ENCODE results near the gene AIRE. TPM values are rescaled to one million over a fixed set of nuclear protein-coding genes. Genes with fewer than 3 reads are reported as not detected.

The AIRE gene
- total RNA-seq, 1 experiment from 2014 or later = 0.17 TPM

DNA sequence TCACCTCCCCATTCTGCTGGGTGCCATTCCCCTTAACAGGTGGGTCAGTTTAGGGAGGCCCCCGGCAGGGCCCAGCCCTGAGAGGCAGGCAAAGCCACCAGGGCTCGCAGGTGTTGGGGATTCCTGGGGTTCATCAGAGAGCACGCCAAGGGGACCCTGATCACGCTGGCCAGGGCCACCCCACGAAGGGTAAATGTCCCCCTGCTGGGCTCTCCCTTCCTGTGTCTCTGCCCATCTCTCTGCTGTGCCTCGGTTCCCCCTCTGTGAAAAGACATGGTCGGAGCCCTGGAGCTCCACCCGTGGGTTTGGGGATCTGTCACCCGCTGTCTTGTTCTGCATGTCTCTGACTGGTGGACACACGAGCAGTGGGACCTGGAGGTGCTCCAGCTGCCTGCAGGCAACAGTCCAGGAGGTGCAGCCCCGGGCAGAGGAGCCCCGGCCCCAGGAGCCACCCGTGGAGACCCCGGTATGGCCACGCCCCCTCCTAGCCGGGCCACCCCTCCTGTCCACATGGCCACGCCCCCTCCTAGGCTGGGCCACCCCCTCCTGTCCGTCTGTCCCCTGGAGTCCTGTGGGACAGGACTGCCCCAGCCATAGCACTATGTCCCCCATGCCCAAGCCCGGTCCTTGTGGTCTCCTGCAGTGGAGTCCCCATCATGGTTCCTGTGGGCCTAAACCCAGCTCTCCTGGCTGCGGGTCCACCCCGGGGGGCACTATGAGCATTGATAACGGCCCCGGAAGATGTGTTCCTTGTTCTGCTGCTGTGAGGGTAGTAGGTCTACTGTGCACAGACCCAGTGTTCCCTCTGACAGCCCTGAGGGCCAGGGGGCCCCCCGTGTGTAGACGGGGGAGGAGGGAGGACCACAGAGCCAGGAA, 6.5 kb downstream of the AIRE start:
- WGBS (ENCODE audit: extremely low coverage, insufficient read length, low lambda C conversion rate) = no CpG with 5 or more reads among the region's 25 CpGs
- Histone ChIP-seq H2BK12ac (ENCODE audit: insufficient read length, low read depth, low read length) (no peak overlapping the region), H3K23me2 (ENCODE audit: insufficient read length, low read depth, low read length, poor library complexity, severe bottlenecking) (no peaks in the 10 kb centered on the region), H4K91ac (ENCODE audit: insufficient read length, low read depth, low read length) (no peak overlapping the region), H2BK15ac (ENCODE audit: low read depth, low read length) (no peak overlapping the region), H3K23ac (ENCODE audit: insufficient read length, low read depth, low read length) (no peak overlapping the region), H3K56ac (ENCODE audit: insufficient read length, low read depth, low read length) (no peak overlapping the region), H3K9ac (ENCODE audit: extremely low read depth, insufficient read length, low read length) (no peak overlapping the region), H4K8ac (replicated peaks; ENCODE audit: insufficient read length, low read depth, low read length) (no peak overlapping the region), H2AFZ (ENCODE audit: low read length) (no peak overlapping the region), H3K4ac (ENCODE audit: low read depth, low read length) (no peak overlapping the region), H3K14ac (ENCODE audit: insufficient read depth, low read length) (no peak overlapping the region), H4K20me1 (ENCODE audit: control insufficient read depth, insufficient read depth, insufficient read length) (no peaks in the 10 kb centered on the region), H3T11ph (ENCODE audit: low read length) (no peak overlapping the region), H3K27me3 (ENCODE audit: insufficient read depth, low read length) (no peaks in the 10 kb centered on the region), H3K79me1 (ENCODE audit: insufficient read depth, low read depth, low read length, poor library complexity, severe bottlenecking) (no peaks in the 10 kb centered on the region), H2BK120ac (ENCODE audit: low read depth, low read length, poor library complexity, severe bottlenecking) (no peak overlapping the region), H3K4me1 (ENCODE audit: insufficient read depth, low read length) (no peaks in the 10 kb centered on the region), H2BK5ac (ENCODE audit: insufficient read length, low read length) (no peak overlapping the region), H3K27ac (ENCODE audit: insufficient read length, low read depth, low read length) (no peak overlapping the region), H3K9me3 (ENCODE audit: control insufficient read depth, low read depth, low read length) (no peaks in the 10 kb centered on the region), H2AK5ac (ENCODE audit: insufficient read length, low read length) (no peak overlapping the region), H3K18ac (ENCODE audit: insufficient read length, low read depth, low read length) (no peak overlapping the region), H3K4me2 (ENCODE audit: insufficient read depth, insufficient read length, low read length) (no peak overlapping the region), H2BK20ac (ENCODE audit: low read depth, low read length, poor library complexity, severe bottlenecking) (no peak overlapping the region), H3K79me2 (ENCODE audit: insufficient read depth, low read length) (no peaks in the 10 kb centered on the region), H4K5ac (ENCODE audit: insufficient read length, low read depth, low read length) (no peak overlapping the region)
- H3K27me3 Mint-ChIP-seq (ENCODE audit: low read depth) = peaks cover 2% of the 10 kb centered on the region
- no peaks in the 10 kb centered on the region for H3K9me3 Mint-ChIP-seq
- no peak overlapping the region for H3K4me3 Mint-ChIP-seq
- peaks cover 0 to 5% of the 10 kb centered on the region in 2 experiments; a peak in 1 of 4 replicates for H3K4me1 Mint-ChIP-seq
- H3K27ac Mint-ChIP-seq = no peak overlapping the region
- DNase-seq = no peak
- TF ChIP-seq, protein P1, sequence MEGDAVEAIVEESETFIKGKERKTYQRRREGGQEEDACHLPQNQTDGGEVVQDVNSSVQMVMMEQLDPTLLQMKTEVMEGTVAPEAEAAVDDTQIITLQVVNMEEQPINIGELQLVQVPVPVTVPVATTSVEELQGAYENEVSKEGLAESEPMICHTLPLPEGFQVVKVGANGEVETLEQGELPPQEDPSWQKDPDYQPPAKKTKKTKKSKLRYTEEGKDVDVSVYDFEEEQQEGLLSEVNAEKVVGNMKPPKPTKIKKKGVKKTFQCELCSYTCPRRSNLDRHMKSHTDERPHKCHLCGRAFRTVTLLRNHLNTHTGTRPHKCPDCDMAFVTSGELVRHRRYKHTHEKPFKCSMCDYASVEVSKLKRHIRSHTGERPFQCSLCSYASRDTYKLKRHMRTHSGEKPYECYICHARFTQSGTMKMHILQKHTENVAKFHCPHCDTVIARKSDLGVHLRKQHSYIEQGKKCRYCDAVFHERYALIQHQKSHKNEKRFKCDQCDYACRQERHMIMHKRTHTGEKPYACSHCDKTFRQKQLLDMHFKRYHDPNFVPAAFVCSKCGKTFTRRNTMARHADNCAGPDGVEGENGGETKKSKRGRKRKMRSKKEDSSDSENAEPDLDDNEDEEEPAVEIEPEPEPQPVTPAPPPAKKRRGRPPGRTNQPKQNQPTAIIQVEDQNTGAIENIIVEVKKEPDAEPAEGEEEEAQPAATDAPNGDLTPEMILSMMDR (conservative IDR thresholded peaks at IDR 0.05) = no peak
- H3K36me3 Mint-ChIP-seq (ENCODE audit: insufficient read depth in 1 of 3, low read depth in 3 of 3) = no peaks in the 10 kb centered on the region
